Keratinocyte (primary cell): ENCODE data around the gene FOXP2.

Experiments
- EZH2 ChIP-seq: IDR thresholded peaks from one replicate; pipeline ENCODE4 v1.6.1; 2012; ENCODE audit warnings: inconsistent platforms, mild to moderate bottlenecking, low read length, moderate library complexity
- TF ChIP-seq, protein P1 (sequence below), 3 experiments: IDR thresholded peaks in 1 of 3; conservative IDR thresholded peaks in 1 of 3; optimal IDR thresholded peaks in 1 of 3; 2 replicates in 2 of 3; 3 replicates in 1 of 3; pipeline versions ENCODE3 to v1.5.1; 2011; ENCODE audit warnings: low read length in 3 of 3, mild to moderate bottlenecking in 3 of 3, moderate library complexity in 2 of 3, control low read depth in 1 of 3, inconsistent platforms in 1 of 3; ENCODE audit not compliant: insufficient read depth in 2 of 3; ENCODE audit errors: extremely low read depth in 1 of 3

DNA sequence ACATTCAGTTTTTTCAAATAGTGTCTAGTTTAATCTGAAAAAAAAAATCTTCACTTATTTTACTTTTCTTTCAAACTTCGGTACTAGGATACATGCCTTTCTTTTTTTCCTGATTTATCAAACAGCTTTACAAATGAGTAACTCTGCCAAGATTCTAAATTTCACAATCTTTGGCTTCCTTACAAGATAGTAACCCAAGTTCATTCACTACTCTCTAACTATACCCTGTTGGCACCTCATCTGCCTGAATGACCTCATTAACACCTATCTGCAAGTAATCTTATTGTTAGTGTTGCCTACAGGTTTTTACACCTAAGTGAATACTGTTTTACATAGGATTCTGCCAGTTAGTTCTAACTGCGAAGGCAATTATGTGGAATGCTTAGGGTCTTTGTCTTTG, 159.8 kb downstream of the FOXP2 start:
- TF ChIP-seq, protein P1, sequence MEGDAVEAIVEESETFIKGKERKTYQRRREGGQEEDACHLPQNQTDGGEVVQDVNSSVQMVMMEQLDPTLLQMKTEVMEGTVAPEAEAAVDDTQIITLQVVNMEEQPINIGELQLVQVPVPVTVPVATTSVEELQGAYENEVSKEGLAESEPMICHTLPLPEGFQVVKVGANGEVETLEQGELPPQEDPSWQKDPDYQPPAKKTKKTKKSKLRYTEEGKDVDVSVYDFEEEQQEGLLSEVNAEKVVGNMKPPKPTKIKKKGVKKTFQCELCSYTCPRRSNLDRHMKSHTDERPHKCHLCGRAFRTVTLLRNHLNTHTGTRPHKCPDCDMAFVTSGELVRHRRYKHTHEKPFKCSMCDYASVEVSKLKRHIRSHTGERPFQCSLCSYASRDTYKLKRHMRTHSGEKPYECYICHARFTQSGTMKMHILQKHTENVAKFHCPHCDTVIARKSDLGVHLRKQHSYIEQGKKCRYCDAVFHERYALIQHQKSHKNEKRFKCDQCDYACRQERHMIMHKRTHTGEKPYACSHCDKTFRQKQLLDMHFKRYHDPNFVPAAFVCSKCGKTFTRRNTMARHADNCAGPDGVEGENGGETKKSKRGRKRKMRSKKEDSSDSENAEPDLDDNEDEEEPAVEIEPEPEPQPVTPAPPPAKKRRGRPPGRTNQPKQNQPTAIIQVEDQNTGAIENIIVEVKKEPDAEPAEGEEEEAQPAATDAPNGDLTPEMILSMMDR (optimal IDR thresholded peaks at IDR 0.05 in 1 of 3, IDR thresholded peaks at IDR 0.05 in 1 of 3, conservative IDR thresholded peaks at IDR 0.05 in 1 of 3; ENCODE audit: extremely low read depth in 1 of 3, insufficient read depth in 2 of 3, low read length in 3 of 3): no peak
- TF ChIP-seq EZH2: no peak
